Mesenteric fat pad (tissue), 1 donor: ENCODE data around the gene PHKG1. TPM values are rescaled to one million over a fixed set of nuclear protein-coding genes. Genes with fewer than 3 reads are reported as not detected.
A peak's percentile ranks its signal among the peaks of the same experiment; 100 is the strongest.
"Not testable (repeated sequence)": the region's sequence is repeated elsewhere in the genome, so short reads cannot be mapped to it uniquely, and the experiment has no call there.

ENCODE experiments used
- DNase-seq: peaks from one replicate; pipeline ENCODE4 v3.0.0-alpha.2; 2020; ENCODE audit warnings: low spot score
- long read RNA-seq: library from polyadenylated mRNA; unstranded; transcript quantifications from one replicate; pipeline ENCODE4 v2.0.0, GENCODE V29; 2020
- total RNA-seq: library from RNA; stranded (reverse); fragmentation: NEBNext Ultra II Directional; extraction: Animal tissue kit (Norgen Biotek cat#: 25700); gene quantifications from one replicate; pipeline ENCODE4 v1.2.1, GENCODE V29; 2021
- donor health status: DM: yes; HTN: yes; CAD: no.

Gene PHKG1
- total RNA-seq, result 2.8 TPM
- long read RNA-seq, transcript PHKG1-201 (10 exons, 1,431 nt), result major isoform, 11 of 18 reads
- long read RNA-seq, partial matches to known transcripts, result 1 of 18 reads
- long read RNA-seq, other reads (novel, unspliced or antisense), result 6 of 18 reads

DNA sequence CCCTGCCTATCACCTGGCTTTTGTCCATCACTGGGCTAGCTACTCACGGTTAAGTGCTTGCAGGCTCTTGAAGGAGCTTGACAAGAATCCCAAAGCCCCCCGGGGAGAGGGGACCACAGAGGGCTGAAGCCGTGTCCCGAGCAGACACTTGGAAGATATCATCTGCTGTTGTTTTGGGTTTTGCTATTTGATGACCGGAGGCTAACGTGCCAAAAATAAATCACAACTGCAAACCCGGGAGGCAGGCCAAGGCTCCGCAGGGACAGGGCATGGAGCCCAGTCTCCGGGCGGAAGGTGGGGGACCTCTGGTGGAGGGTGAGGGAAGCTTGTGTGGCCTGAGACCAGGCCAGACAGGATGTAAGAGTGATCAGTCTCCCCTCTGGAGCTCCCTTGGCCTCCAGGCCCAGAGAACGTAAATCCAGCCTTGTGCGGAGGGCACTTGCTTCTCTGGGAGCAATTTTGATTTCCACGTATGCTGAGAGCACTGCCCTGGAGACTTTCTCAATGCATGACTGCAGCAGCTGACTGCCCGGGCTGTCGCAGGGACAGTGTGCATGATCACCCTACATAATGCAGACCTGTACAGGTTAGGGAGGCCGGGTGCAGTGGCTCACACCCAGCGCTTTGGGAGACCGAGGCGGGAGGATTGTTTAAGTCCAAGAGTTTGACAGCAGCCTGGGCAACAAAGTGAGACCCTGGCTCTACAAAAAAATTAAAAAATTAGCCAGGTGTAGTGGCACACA, at the start of gene PHKG1:
Gene PHKG1, minus strand, starts transcription at position 164 of the 743 bp plus-strand sequence. CDS start 4,011 bp downstream, outside the sequence.
- DNase-seq, result no peak

DNA sequence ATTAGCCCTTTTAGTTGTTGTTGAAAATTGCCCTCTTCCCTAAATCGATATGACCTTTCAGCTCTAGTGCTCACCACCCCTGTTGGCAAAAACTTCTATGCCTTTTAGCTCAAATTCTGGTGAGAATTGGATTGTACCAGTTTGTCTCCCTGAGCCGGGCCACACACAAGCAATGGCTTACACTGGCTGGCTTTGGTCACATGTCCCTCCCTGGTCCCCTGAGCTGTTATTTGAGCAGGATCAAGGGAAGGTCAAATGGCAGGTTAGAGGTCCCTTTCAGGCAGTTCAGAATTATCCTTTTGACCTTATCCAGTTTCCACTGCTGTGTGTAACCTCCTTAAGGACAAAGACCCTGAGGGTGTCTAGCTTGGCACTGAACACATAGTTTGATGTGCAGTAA, 38.3 kb upstream of the PHKG1 start:
- not testable (repeated sequence) for DNase-seq

DNA sequence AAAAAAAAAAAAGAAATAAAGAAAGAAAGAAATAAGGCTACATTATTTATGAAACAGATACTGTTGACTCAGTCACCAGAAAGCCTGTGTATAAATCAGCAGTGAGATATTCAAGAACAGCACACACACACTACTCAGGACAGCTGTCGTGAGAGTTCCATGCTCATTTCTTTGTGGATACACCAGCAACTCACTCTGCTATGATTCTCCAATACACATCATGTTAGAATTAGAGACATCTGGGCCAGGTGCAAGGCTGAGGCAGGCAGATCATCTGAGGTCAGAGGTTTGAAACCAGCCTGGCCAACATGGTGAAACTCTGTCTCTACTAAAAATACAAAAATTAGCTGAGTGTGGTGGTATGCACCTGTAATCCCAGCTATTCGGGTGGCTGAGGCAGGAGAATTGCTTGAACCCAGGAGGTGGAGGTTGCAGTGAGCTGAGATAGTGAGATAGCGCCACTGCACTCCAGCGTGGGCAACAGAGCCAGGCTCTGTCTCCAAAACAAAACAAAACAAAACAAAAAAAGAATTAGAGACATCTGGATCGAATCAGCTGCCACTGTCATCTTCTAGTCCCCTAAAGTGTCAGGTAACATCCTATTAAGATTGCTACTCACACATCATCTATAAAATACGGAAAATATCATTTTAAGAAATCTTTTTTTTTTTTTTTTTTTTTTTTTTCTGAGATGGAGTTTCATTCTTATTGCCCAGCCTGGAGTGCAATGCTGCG, 34.7 kb upstream of the PHKG1 start:
- no peak for DNase-seq

DNA sequence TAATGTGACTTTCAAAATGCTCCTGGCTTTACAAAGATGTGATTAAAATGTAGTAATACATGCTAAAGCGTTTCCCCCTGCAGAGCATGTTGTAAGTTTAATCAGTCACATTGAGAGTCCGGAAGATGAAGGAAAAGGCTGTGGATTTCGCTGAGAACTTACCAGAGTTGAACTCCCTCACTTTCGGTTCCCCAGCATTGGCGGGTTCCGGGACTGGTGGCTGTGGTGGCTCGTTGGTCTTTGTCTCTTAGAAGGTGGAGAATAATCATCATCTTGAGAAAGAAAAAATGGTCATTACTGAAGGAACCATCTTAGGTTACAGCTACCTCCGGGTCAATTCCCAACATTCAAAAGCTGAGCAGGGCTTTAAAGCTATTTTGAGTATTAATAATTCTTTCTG, 33.1 kb upstream of the PHKG1 start:
- no peak for DNase-seq

DNA sequence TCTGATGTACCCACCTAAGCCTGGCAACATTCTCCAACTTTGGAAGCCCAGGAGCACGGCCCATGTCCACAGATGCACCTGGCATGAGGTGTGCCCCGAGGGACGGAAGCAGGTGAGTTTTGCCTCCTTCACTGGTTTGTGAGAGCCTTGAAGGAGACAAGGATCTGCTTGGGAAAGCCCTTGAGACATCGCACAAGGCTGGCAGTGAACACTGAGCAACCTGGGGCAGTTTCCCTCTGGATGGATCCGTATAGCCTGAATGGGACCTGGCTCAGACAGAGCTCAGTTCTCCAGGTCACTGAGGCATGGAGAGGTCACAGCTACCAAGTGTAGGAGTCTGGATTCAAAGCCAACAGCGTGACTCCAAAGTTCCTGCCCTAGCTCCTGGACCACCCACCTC, 32.2 kb upstream of the PHKG1 start:
- no peak for DNase-seq

DNA sequence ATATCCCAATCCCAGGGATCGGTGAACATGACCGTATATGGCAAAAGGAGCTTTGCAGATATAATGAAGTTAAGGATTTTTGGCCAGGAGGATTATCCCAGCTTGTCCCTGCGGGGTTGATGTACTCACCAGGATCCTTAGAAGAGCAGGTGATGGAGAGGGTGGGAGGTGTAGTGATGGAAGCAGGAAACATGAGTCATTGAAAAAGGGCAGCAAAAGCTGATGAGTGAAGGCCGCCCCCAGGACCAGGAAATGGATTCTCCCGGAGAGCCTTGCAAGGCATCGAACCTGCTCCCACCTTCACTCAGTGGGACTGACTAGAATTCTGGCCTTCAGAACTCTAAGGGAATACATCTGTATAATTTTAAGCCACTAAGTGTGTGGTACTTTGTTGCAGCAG, 28.7 kb upstream of the PHKG1 start:
- DNase-seq, result no peak

DNA sequence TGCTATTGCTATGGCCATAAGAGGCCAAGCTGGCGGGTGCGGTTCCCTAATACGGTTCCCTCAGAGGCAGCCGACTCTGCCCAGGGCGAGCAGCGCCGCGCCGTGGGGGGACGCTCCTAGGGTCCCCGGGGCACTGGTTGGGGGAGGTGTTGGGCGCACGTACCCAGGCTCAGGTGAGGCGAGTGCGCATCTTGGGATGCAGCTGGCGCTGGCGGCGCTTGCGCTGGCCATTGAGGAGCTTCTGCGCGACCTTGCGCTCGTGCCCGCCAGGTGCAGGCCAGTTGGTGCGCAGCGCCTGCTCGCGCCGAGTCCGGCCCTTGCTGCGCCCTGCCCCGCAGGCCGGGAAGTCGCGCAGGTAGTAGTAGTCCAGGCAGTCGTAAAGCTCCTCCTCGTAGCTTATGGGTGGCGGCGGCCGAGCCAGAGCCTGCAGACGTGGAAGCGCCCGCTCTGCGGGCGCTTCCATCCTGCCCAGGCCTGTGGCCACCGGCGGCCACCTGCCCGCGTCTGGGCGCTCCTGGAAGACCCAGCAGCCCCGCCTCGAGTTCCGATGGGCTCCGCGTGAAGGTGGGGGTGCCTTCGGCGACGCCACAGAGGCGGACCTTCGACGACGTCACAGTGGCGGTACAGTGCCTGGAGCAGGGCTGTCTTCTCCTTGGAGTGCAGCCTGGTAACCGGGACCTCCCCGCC, 23.2 kb upstream of the PHKG1 start, which contains the start of gene NUPR2:
Gene NUPR2, minus strand, starts transcription at position 566 of the 687 bp plus-strand sequence. Its CDS starts 103 bp downstream, at position 463.
- no peak for DNase-seq

DNA sequence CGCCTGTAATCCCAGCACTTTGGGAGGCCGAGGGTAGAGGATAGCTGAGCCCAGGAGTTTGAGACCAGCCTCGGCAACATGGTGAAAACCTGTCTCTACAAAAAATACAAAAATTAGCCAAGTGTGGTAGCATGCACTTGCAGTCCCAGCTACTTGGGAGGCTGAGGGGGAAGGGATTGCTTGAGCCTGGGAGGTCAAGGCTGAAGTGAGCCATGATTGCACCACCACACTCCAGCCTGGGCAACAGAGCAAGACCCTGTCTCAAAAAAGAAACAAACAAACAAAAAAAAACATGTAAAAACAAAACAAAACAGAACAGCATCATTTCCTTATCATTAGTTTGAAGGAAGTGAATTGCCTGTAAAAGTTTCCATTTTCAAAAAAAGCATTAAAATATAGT, 19.5 kb upstream of the PHKG1 start:
- not testable (repeated sequence) for DNase-seq

DNA sequence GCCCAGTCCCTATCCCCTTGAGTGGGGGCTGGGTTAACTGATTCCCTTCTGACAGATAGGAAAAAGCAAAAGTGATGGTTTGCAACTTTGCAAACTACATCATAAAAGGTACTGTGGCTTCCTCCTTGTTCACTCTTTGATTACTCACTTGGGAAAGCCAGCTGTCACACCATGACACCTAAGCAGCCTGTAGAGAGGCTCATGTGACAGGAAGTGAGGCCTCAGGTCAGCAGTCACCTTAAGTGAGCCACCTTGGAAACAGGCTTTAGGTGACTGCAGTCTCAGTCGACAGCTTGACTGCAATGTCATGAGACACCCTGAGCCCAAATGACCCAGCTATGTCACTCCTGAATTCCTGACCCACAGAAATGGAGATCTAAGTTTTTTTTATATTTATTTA, 17.9 kb upstream of the PHKG1 start:
- no peak for DNase-seq

DNA sequence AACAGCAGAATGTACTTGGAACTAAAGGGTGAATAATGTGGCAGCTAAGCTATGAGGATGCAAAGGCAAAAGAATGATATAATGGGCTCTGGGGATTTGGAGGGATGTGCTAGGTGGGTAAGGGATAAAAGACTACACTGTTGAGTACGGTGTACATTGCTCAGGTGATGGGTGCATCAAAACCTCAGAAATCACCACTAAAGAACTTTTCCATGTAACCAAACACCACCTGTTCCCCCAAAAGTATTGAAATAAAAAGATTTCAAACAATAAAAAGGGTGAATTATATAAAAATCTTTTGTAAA, 15.2 kb upstream of the PHKG1 start:
- DNase-seq, result no peak

DNA sequence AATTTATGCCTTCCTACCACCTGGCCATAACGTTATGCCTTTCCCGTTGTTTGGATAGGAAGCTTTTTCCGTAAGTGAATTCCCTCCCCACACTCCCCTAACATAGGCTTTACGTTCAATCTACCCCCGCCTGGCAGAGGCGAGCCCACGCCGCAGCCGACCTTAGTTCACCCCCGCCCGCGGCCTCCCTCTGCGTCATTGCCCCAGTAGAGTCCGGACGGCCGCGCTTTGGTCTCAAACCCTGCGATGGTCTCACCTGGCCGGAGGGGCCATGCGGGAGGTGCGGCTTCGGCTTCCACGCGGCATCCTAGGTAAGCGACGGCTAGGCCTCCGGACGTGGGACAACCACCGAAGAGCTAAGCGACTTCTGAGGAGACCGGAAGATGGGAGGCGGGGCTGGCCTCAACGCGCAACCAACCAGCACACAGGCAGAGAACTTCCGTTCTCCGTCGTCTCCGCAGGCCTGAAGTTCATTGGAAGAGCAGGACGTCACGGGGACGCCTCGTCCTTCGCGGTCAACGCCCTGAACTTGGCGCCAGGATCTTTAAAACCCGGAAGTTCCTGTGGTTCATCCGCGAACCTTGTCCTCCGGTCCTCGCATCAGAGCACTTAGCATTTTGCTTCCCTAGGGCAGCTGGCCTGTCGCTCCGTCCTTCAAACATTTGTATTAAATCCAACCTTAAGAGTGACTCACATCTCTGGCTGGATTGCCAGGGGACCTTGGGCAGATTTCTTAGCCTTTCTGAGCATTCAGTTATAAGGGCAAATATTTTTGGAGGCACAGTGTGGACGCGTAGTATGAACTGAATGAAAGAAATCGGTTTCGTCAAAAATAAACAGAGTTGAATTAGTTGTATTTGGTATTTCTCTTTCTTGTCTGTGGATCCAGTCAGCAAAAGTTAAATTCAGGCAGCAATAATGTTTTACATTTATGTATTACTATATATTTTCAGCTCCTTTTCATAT, 13.6 kb upstream of the PHKG1 start, which contains the start of gene CHCHD2:
Gene CHCHD2, minus strand, starts transcription at position 369 of the 966 bp plus-strand sequence. Its CDS starts 63 bp downstream, at position 306.
- peak; percentile 97 for DNase-seq

DNA sequence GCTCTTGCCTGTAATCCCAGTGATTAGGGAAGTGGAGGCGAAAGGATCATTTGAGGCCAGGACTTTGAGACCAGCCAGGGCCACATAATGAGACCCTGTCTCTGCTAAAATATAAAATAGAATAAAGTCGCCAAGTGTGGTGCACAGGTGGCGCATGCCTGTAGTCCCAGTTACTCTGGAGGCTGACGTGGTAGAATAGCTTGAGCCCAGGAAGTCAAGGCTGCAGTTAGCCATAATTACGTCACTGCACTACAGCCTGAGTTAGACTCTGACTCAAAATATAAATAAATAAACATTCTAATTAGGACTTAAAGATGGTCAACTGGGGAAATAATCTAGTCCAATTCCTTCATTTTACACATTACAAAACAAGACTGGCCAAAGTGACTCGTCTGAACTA, 12.8 kb upstream of the PHKG1 start:
- DNase-seq, result no peak

DNA sequence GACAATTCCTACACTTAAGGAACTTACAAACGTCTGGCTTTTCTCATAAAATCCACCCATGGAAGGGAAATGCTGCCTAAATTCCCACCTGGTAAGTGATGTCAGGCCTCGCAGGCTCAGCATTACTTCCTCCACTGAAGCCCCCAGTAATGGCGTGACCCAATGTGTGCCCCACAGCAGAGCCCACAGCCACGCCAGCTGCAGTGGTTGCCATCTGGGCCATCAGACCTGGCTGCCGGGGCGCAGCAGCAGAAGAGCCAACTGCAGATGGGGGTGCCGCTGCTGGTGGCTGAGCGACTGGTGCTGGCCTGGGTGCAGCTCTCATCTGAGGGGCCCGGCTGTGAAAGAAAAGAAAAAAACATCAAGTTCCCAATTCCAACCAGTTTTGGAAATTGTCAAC, 11.4 kb upstream of the PHKG1 start:
- not testable (repeated sequence) for DNase-seq

DNA sequence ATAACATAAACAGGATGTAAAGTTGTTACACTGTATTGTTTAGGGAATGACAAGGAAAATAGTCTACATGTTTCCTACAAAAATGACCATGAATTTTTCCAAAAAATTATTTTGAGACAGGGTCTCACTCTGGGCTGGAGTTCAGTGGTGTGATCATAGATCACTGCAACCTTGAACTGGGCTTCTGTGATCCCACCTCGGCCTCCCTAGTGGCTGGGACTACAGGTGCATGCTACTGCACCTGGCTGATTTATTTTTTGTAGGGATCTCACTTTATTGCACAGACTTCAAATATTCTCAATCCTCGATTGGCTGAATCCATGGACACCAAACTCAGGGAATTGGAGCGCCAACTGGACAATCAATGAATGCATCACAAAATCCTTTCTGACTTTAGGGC, 6.9 kb upstream of the PHKG1 start:
- DNase-seq, result no peak

DNA sequence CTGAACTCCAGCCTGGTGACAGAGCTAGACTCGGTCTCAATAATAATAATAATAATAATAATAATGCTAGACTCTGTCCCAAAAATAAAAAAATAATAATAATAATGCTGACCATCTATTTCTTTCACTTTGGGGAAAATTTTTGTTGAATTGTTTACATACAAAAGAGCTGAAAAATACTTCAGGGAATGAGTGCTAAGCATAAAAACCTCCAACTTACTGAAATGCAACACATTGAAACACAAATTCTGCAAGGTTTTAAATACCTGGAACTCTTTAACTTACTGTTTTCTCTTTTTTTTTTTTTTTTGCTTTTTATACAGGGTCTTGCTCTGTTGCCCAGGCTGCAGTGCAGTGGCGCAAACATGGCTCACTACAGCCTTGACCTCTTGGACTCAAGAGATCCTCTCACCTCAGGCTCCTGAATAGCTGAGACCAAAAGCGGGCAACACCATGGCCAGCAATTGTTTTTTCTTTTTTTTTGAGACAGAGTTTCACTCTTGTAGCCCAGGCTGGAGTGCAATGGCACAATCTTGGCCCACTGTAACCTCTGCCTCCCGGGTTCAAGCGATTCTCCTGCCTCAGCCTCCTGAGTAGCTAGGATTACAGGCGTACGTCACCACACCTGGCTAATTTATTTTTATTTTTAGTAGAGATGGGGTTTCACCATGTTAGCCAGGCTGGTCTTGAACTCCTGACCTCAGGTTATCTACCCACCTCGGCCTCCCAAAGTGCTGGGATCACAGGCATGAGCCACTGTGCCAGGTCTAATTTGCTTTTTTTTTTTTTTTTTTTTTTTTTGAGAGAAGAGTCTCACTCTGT, 5.6 kb upstream of the PHKG1 start:
- DNase-seq, result not testable (repeated sequence)

DNA sequence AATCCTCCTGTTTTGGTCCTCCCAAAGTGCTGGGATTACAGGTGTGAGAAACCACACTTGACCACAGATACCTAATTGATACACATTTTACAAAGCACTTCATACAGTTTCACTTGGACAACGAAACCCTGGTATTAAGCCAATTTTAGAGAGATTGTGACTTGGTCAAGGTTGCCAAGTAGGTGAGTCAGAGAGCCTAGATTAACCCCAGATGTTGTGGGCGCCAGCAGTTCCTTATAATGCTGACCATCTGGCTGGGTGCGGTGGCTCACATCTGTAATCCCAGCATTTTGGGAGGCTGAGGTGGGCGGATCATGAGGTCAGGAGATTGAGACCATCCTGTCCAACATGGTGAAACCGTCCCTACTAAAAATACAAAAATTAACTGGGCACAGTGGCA, 4.9 kb upstream of the PHKG1 start:
- DNase-seq, result no peak

DNA sequence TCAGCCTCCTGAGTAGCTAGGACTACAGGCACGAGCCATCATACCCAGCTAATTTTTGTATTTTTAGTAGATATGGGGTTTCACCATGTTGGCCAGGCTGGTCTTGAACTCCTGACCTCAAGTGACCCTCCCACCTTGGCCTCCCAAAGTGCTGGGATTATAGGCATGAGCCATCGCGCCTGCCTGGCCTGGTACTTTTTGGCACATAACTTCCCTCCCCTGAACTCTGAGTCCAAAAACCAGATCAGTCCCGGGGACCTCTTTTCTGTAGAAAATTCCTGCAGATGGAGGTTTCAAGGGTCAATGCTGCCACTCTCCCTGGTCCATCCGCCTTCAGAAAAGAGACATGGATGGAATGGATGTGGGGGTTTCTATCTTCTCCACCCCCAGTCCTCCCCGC, 364 bp downstream of the PHKG1 start:
- DNase-seq, result not testable (repeated sequence)

DNA sequence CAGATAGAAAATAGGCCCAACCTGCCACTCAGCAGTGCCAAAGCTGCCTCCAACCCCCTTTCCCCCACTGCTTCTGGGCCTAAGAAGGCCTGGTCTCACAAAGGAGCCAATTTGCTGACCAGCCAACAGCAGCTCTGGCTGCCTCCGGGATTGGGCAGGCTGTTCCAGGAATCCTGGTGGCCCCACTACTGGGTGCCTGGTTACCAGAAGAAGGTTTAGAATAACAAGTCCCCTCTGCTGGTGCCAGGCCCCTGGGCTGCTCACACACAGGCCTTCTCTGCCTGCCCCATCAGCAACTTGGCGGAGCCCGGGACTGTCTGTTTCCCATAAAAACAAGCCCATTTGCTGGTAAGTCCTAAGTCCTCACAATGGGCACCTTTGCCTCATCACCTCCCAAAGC, 1.2 kb downstream of the PHKG1 start:
- DNase-seq, result no peak

DNA sequence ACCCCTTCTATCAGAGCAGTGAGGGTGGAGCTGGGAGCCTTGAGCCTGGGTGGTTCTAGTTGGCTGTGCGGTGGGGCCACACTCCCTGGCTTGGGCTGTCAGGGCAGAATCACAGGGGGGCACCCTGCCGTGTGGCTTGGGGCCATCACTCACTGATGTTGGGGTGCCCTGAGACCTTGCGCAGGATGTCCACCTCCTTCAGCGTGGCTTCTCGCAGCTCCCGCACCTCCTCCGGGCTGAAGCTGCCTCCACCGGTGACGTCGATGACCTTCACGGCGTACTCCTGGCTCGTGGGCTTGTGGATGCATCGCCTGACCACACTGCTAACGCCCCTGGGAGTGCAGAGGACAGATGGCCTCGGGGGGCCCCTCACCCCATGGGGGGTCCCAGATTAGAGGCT, 5.3 kb downstream of the PHKG1 start:
- no peak for DNase-seq

DNA sequence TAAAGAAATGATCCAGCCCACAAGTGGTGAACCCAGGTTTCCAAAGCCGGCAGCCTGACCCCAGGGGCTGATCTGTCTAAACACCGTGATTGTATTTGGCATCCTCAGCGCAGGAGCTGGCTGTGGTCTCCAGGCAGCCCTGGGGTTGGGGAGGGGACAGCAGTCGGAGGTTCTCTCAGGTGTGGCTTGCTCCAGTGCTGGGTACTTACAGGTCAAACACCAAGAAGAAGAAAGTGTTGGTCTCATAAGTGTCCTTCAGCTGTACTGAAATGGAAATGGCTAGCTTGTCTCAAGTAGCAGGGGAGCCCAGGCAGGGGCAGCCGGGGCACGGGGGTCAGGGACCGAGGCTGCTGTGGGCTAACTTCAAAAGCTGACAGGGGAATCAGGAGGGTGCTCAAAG, 6.0 kb downstream of the PHKG1 start:
- no peak for DNase-seq
